Measurements from ENCODE around the gene DENND5B.

DENND5B gene

DNA sequence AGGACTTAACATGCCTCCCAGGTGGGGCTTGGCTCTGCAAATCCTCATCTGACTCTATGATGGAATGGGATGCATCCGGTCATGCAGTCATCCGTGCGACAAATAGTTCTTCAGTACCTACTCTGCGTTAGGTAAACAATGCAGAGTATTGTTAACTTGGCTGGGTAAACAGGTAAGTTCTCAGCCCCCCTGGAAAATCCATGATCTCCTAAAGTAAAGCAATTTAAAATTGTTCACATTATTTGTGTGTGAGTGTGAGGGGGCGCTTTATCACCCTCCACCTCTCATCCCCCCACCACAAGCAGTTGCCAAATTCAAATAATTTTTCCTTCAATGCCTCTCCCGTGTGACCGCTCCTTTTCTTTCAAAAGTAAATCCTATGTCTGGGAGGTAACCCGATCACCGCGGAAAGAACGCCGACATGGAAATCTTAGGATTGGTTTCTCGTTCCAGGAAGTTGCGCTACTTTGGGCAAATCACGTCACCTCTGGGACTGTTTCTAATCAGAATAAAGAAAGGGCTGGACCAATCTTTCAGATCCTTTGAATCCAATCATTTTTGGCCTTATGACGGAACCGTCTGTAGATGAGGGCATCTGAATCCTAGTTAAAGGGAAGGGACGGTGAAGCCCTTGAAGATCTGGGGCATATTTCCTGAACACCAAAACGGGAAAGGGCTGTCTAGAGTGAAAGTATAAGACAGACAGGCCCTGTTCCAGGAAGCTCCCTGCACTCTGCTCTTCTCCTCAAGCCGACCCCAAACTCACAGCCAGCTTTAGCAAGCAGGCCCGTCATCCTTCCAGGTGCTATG is 221.0 kb downstream of the DENND5B start:
- TF ChIP-seq, protein P1, sequence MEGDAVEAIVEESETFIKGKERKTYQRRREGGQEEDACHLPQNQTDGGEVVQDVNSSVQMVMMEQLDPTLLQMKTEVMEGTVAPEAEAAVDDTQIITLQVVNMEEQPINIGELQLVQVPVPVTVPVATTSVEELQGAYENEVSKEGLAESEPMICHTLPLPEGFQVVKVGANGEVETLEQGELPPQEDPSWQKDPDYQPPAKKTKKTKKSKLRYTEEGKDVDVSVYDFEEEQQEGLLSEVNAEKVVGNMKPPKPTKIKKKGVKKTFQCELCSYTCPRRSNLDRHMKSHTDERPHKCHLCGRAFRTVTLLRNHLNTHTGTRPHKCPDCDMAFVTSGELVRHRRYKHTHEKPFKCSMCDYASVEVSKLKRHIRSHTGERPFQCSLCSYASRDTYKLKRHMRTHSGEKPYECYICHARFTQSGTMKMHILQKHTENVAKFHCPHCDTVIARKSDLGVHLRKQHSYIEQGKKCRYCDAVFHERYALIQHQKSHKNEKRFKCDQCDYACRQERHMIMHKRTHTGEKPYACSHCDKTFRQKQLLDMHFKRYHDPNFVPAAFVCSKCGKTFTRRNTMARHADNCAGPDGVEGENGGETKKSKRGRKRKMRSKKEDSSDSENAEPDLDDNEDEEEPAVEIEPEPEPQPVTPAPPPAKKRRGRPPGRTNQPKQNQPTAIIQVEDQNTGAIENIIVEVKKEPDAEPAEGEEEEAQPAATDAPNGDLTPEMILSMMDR (IDR thresholded peaks at IDR 0.05): no peak

DNA sequence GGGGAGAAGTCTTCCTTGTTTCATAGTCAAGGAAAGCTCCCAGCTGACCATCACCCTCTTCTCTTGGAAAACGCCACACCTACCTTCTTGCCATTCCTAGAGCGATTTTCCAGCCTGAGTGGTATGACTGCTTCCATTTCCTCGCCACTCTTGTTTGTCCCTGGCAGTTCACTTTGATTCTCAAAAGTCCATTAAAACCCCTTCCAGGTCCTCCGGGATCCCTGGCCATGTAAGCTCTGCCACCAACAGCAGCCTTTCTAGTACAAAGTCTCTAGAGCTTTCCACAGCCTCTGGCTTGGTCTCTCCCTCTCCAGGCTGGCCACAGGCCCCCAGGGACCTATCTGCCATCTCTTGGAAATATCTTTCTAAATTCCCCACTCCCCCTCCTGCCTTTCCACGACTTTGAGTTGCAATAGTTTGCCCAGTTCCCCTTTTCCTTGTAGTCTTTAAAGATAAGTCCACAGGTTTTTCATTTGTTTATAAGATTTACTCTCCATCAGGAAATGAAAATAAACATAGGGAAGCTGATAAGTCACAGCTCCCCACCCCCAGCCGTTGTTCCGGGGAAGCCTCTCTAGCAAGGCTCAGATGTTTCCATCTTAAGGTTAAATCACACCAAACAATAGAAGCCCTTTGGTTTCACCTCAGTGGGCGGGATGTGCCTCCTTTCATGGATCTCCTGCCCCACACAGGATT is 222.1 kb downstream of the DENND5B start:
- TF ChIP-seq, protein P1 (IDR thresholded peaks at IDR 0.05): no peak

DNA sequence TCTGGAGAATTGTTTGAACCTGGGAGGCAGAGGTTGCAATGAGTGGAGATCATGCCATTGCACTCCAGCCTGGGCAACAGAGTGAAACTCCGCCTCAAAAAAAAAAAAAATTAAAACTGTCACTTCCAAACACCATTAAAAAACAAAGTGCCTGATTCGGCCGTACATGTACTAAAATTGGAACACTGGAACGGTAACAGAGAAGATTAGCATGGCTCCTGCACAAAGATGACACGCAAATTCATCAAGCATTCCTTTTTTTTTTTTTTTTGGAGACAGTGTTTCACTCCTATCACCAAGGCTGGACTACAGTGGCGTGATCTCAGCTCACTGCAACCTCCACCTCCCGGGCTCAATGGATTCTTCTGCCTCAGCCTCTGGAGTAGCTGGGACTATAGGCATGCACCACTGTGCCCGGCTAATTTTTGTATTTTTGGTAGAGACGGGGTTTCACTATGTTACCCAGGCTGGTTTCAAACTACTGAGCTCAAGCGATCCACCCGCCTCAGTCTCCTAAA is 224.8 kb downstream of the DENND5B start:
- TF ChIP-seq, protein P1 (IDR thresholded peaks at IDR 0.05): no peak

DNA sequence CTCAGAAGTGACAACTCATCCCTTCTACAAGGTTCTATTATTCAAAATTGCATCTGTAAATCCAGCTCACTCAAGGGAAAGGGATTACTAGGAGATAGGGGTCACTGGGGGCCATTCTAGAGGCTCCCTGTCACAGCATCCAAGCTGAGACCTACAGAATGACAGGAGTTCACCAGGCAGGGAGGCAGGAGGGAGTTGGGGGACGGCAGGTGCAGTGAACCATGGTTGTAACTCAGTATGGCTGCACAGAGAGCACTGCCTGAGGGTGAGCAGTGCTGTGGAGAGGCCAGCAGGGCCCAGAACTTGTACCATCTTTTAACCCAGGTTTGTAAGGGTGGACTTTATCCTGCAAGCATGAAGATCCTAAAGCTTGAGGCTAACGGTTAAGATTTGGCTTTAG is 227.1 kb downstream of the DENND5B start:
- TF ChIP-seq, protein P1 (IDR thresholded peaks at IDR 0.05): no peak

DNA sequence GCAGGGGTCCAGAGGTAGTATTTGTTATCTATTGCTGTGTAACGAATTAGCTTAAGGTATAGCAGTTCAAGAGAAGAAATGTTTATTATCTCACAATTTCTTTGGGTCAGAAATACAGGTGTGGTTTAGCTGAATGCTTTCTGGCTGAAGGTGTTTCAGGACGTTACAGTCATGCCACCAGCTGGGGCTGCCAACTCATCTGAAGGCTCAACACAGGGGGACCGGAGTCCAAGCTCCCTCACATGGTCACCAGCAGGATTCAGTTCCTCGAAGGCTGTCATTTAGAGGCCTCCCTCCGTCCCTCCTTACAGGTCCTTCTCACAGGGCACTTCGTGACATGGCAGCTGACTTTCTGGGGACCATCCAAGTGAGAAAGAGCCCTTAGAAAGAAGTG is 227.5 kb downstream of the DENND5B start:
- TF ChIP-seq, protein P1 (IDR thresholded peaks at IDR 0.05): no peak

DNA sequence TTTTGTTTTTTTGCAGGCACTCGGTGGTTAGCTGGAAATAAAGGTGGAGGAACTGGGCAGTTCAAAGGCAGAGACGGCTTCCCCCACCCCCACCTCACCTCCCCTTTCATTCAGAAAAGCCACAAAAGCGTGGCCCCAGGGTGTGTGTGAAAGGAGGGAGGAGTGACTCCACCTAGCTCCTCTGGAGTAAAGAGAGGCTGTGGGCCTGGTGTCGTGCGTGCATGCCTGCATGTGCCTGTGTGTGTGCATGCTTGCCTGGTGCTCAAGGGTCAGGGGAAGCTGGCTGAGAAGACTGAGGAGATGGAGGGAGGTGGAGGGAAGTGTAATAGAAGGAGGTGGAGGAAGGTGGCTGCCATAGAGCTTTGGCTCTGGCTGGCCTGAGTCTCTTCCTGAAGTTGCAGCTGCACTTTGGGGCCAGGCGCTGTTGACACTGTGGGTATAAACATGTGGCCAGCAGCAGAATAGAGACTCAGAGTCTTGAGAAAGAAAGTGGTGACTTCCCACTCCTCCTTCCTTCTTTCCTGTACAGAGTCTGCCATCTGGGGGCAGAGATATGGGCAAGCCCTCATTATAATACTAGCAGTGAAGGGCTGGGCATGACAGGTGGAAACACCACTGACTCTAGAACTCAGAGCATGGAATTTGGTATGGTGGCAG is 228.0 kb downstream of the DENND5B start:
- TF ChIP-seq, protein P1 (IDR thresholded peaks at IDR 0.05): no peak

DNA sequence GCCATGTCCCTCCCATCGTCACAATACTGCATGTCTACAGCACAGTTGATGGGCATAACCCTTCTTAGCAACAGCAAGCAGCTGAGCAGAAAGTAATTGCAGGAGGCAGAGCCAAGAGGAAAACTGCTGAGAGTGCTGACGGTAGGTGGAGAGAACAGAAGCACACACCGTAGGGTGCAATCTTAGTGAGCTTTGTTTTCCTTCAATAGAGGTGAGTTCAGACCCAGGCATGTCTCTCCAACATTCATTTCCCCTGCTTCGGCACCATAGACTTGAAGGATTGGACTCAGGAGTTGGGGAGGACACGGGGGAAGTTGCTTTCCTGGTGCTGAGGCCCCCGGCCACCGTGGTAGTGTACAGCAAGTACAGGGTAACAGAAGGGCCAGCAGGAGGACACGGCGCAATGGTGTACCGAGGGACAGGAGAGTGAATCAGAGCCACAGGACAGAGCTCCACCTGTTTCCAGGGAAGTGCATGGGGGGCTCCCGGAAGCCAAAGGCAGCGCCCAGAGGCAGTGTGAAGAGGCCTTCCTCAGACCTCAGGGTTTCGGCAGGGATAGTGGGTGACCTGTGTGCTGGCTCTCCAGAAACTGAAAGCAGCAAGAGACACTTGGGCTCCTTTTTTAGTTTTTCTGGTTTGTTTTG is 228.7 kb downstream of the DENND5B start:
- TF ChIP-seq, protein P1 (IDR thresholded peaks at IDR 0.05): no peak

All from LNCAP (cell line).